Astrocyte of the spinal cord (primary cell): ENCODE data around the gene ASCC2.
A peak's percentile ranks its signal among the peaks of the same experiment; 100 is the strongest.

Source experiments
- DNase-seq: peaks from one replicate; pipeline ENCODE4 v3.0.0; 2011; ENCODE audit warnings: low read depth, low spot score
- H3K4me3 ChIP-seq: 2 replicates; pipeline ENCODE4 v1.5.1; 2011; ENCODE audit warnings: low read depth, mild to moderate bottlenecking, low read length, moderate library complexity
- CTCF ChIP-seq: IDR thresholded peaks from 2 replicates; pipeline ENCODE4 v1.5.1; 2012; ENCODE audit warnings: low read depth, mild to moderate bottlenecking, low read length, inconsistent platforms
- in situ Hi-C: cut with HindIII; loops from 2 replicates; pipeline ENCODE4 v1.10.0; 2017; ENCODE audit warnings: low sequenced_read_pairs

The ASCC2 gene

DNA sequence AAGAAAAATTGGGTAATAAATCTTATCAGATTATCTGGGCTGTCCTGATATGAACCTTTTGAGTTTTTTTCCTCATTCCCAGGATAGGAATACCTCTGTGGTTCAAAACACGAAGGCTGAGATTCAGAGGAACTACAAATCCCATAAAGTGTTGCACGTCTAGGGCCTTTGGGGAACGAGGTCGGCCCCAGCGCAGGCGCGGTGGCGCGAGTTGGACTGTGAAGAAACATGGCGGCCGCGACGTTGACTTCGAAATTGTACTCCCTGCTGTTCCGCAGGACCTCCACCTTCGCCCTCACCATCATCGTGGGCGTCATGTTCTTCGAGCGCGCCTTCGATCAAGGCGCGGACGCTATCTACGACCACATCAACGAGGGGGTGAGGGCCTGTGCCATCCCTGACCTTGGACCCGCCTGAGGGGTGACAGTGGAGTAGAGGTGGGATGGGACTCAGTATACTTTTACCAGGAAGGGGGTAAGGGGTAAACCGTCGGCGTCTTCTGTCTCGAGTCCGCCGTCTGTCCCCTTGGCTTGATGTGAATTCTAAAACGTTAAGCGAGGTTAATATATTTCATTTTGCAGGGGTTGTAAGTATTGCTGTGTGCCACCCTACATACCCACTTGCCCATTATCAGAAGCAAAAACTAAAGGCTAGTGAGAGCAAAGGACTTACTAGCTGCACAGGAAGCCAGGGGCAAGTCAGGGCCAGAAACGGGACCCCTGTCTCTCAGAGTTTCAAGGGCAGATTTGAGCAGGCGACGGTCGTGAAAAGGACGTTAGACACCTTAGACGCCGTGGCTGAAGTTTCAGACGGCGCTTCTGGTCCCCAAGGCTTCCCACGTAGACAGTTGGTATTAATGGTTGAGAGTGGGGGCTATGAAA lies 70.7 kb downstream of the ASCC2 start, which contains the start of gene UQCR10:
Gene UQCR10 (plus strand): TSS at position 199 of the 881 bp plus-strand sequence. CDS start 30 bp downstream, at position 229.
- DNase-seq: peak; percentile 95
- TF ChIP-seq CTCF: no peak
- peak within 1 kb of the TSS; percentile 100 for H3K4me3 ChIP-seq
- in situ Hi-C loops: no loop called here

DNA sequence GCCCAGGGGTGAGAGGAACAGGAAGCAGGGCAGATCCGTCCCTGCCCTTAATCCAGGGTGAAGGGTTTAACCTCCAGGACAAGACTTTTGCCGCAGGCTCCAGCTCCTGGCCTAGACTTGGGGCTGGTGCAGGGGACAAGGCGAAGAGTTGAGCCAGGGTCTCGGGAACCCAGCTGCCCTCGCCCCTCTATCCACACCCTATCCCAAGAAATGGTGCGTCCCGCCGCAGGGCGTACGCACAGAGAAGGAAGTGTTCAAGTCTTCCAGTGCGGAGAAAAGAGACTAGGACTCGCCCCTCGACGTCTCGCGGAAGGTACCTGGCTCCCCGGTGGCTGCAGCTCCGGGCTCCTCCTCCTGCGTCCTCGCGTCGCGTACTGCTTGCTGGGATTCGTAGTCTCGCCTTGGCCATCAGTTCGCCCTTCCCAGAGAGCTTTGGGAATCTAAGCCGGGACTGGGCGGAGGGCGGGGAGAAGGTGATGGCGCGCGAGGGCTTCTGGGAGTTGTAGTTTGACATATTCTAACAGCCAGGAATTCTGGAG lies 71.4 kb downstream of the ASCC2 start, which contains the start of gene ZMAT5:
Gene ZMAT5 (minus strand): TSS at position 376 of the 539 bp plus-strand sequence. CDS start 18,463 bp downstream, outside the sequence.
- in situ Hi-C loops: no loop called here
- DNase-seq: peak; percentile 97
- TF ChIP-seq CTCF: no peak
- H3K4me3 ChIP-seq: peak within 1 kb of the TSS; percentile 100

GRCh38 chr22:29765905-29766631 lies 72.0 kb downstream of the ASCC2 start:
- DNase-seq: no peak
- in situ Hi-C loops: no loop called here
- H3K4me3 ChIP-seq: peak overlapping the region; percentile 100
- no peak for TF ChIP-seq CTCF

DNA sequence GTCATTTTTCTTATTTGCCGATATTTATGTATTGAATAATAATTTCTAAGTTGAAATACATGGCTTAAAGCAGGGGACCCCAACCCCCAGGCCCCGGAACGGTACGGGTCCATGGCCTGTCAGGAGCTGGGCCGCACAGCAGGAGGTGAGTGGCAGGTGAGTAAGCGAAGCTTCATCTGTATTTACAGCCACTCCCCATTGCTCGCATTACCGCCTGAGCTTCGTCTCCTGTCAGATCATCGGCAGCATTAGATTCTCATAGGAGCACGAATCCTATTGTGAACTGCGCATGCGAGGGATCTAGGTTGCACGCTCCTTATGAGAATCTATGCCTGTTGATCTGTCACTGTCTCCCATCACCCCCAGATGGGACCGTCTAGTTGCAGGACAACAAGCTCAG lies 75.8 kb downstream of the ASCC2 start:
- in situ Hi-C loops: no loop called here
- no peak for TF ChIP-seq CTCF
- no peak for DNase-seq
- H3K4me3 ChIP-seq: no peak overlapping the region

- no peak for TF ChIP-seq CTCF
- no peak overlapping the region for H3K4me3 ChIP-seq
- DNase-seq: no peak
- in situ Hi-C loops: no loop called here
Measured at GRCh38 chr22:29758959-29759358, 79.1 kb downstream of the ASCC2 start.

DNA sequence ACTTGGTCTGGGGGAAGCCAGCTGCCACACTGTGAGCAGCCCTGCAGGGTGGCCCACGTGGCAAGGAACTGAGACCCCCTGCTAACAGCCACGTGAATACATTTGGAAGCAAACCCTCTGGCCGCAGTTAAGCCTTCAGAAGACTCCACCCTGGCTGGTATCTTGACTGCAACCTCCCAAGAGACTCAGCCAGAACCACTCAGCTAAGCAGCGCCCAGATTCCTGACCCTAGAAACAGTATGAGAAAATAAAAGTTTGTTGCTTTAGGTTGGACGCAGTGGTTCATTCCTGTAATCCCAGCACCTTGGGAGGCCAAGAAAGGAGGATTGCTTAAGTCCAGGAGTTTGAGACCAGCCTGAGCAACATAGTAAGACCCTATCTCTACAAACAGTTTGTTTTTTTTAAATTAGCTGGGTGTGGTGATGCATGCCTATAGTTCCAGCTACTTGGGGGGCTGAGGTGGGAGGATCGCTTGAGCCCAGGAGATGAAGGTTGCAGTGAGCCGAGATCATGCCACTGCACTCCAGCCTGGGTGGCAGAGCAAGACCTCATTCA lies 79.9 kb downstream of the ASCC2 start:
- TF ChIP-seq CTCF: no peak
- DNase-seq: peak; percentile 17
- H3K4me3 ChIP-seq: no peak overlapping the region
- in situ Hi-C loops: no loop called here
